AG10803 (cell line): Measurements from ENCODE around the gene RAD23A.
"Not testable (repeated sequence)": the region's sequence is repeated elsewhere in the genome, so short reads cannot be mapped to it uniquely, and the experiment has no call there.

Experiments
- DNase-seq: peaks from one replicate; pipeline ENCODE4 v3.0.0; 2010; ENCODE audit warnings: low read depth
- H3K4me3 ChIP-seq: 2 replicates; pipeline ENCODE4 v1.5.1; 2011; ENCODE audit warnings: mild to moderate bottlenecking, low read length, control low read depth
- TF ChIP-seq, protein P1 (sequence below): conservative IDR thresholded peaks from 2 replicates; pipeline ENCODE4 v1.5.1; 2011; ENCODE audit warnings: mild to moderate bottlenecking, low read length, control low read depth, inconsistent platforms

Gene RAD23A

DNA sequence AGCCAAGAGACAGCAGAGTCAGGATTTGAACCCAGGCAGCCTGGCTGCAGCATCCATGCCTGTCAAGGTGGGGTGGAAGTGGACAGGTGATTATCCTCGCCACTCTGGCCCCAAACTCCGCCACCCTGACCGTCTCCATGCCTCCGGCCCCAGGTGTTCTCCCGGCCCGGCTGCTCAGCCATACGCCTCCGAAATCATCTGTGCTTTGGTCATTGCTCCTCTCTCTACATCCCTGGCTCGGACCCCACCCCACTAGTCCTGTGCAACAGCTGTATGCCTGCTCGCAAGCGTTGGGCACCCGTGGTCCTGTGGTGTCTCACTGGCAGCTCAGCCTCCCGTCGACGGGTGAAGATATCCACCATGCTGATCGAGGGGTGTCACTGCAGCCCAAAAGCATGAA, 27.6 kb downstream of the RAD23A start:
- TF ChIP-seq, protein P1, sequence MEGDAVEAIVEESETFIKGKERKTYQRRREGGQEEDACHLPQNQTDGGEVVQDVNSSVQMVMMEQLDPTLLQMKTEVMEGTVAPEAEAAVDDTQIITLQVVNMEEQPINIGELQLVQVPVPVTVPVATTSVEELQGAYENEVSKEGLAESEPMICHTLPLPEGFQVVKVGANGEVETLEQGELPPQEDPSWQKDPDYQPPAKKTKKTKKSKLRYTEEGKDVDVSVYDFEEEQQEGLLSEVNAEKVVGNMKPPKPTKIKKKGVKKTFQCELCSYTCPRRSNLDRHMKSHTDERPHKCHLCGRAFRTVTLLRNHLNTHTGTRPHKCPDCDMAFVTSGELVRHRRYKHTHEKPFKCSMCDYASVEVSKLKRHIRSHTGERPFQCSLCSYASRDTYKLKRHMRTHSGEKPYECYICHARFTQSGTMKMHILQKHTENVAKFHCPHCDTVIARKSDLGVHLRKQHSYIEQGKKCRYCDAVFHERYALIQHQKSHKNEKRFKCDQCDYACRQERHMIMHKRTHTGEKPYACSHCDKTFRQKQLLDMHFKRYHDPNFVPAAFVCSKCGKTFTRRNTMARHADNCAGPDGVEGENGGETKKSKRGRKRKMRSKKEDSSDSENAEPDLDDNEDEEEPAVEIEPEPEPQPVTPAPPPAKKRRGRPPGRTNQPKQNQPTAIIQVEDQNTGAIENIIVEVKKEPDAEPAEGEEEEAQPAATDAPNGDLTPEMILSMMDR: no peak
- no peak overlapping the region for H3K4me3 ChIP-seq
- DNase-seq: no peak

DNA sequence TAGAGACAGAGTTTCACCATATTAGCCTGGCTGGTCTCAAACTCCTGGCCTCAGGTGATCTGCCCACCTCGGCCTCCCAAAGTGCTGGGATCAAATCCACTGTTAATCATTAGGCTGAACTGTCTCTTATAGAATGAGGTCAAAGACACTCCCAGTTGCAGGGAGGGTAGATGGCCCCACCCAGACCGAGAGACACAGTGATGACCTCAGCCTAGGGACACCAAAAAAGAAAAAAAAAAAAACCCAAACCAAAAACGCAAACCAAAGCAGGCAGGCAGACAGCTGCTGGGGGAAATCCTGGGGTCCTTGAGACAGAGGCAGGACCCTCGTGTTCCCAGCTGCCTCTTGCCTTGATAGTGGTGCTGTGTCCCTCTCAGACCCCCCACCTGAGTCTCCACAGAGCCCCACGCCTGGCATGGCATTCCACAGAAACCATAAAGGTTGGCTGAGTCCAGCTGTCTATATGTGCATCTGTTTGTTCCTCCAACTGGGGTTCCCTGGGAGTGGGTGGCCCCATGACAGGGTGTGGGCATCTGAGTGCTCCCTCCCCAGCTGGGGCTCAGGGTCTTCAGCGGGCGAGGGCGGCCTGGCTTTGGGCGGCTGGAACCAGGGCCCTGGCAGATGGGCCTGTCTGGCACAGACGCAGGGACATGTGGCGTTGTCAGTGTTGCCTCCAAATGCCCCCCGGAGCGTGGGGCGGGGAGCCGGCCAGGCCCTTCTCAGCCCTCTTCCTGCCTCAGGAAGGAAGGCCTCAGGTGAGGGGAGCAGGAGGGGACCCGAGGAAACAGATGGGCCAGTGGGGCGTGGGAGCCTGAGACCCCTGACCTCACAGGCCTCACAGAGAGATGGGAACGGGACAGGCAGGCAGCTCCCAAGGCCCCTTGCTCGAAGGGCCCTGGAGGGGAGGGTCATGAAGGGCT, 28.9 kb downstream of the RAD23A start:
- no peak overlapping the region for H3K4me3 ChIP-seq
- TF ChIP-seq, protein P1: no peak
- no peak for DNase-seq

GRCh38 chr19:12975221-12975741, 29.6 kb downstream of the RAD23A start:
- no peak for DNase-seq
- no peak overlapping the region for H3K4me3 ChIP-seq
- TF ChIP-seq, protein P1: no peak

DNA sequence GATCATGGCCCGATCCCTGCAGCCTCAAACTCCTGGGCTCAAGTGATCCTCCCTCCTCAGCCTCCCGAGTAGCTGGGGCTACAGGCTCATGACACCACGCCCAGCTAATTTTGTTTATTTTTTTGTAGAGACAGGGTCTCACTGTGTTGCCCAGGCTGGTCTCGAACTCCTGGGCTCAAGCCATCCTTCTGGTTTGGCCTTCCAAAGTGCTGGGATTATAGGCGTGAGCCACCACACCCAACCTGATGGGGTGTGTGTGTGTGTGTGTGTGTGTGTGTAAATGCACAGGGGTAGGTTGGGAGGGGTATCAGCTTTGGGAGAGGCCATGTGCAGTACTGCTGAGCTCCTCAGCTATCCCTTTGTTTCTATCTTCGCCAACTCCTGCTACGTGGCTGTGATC, 30.4 kb downstream of the RAD23A start:
- H3K4me3 ChIP-seq, DNase-seq: not testable (repeated sequence)

- DNase-seq: no peak
- TF ChIP-seq, protein P1: no peak
These were observed 34.3 kb downstream of the RAD23A start for GRCh38 chr19:12979974-12980373.

DNA sequence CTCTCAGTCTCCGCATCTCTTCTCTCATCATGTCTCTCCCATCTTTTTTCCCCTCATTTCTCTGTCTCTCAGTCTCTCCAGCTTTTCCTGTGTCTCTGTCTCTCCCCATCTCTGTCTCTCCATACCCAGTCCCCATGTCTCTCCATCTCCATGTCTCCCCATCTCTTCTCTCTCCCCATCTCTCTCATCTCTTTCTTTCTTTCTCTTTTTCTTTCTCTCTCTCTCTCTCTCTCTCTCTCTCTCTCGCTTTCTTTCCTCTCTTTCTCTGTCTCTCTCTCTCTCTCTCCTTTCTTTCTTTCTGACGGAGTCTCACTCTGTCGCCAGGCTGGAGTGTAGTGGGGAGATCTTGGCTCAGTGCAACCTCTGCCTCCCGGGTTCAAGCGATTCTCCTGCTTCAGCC, 37.0 kb downstream of the RAD23A start:
- DNase-seq: no peak
- no peak overlapping the region for H3K4me3 ChIP-seq
- TF ChIP-seq, protein P1: no peak

More at GRCh38 chr19:12979974-12980373, 34.3 kb downstream of the RAD23A start:
- H3K4me3 ChIP-seq: no peak overlapping the region

GRCh38 chr19:12983091-12983490, 37.4 kb downstream of the RAD23A start:
- DNase-seq: no peak
- H3K4me3 ChIP-seq: peak overlapping the region; percentile 55
- TF ChIP-seq, protein P1: no peak
